Loucy (cell line): ENCODE measurements around the gene CCDC177.

Experiments used
- EZH2phosphoT487 ChIP-seq: fragments of 200-600 bp; IDR thresholded peaks from 2 replicates; pipeline ENCODE4 v1.6.1; 2018; ENCODE audit warnings: antibody characterized with exemption, mild to moderate bottlenecking, moderate library complexity, borderline replicate concordance
- TF ChIP-seq, protein P1 (sequence below): fragments of 200-600 bp; sonication (generic); conservative IDR thresholded peaks from 2 replicates; pipeline ENCODE4 v1.5.1; 2014; ENCODE audit warnings: mild to moderate bottlenecking, antibody characterized with exemption, low read length

DNA sequence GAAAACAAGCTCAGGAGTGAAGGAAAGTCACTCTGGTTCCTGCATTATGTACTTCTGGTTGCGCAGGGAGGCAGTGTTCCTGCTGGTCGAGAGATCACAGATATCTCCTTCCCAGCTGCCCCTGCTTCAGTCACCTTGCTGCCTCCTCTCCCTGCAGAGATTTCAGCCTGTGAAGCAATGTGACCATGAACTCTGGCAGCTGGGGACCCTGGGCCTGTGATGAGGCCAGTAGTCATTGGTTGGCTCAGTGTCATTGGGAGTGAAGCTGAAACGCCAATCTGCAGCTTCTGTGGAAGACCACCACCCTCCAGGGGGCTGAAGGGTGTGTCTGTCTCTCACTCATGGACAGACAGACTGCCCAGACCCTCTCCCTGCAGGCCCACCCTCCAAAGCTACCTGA, 45.1 kb downstream of the CCDC177 start:
- TF ChIP-seq, protein P1, sequence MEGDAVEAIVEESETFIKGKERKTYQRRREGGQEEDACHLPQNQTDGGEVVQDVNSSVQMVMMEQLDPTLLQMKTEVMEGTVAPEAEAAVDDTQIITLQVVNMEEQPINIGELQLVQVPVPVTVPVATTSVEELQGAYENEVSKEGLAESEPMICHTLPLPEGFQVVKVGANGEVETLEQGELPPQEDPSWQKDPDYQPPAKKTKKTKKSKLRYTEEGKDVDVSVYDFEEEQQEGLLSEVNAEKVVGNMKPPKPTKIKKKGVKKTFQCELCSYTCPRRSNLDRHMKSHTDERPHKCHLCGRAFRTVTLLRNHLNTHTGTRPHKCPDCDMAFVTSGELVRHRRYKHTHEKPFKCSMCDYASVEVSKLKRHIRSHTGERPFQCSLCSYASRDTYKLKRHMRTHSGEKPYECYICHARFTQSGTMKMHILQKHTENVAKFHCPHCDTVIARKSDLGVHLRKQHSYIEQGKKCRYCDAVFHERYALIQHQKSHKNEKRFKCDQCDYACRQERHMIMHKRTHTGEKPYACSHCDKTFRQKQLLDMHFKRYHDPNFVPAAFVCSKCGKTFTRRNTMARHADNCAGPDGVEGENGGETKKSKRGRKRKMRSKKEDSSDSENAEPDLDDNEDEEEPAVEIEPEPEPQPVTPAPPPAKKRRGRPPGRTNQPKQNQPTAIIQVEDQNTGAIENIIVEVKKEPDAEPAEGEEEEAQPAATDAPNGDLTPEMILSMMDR: no peak
- TF ChIP-seq EZH2phosphoT487: no peak
